Measurements from ENCODE around the gene CCDC14. TPM values are rescaled to one million over a fixed set of nuclear protein-coding genes. Genes with fewer than 3 reads are reported as not detected.

Gene CCDC14
- total RNA-seq, 1 donor from 2014 or later: 41.4 TPM

- DNase-seq (ENCODE audit: low read depth): no peak
- no peak overlapping the region for H3K4me3 ChIP-seq (ENCODE audit: low read depth, low read length)
- TF ChIP-seq CTCF (conservative IDR thresholded peaks at IDR 0.05; ENCODE audit: low read depth, low read length): no peak
Observed at GRCh38 chr3:123878807-123879206, 82.2 kb downstream of the CCDC14 start.

- no peak for DNase-seq (ENCODE audit: low read depth)
- no peak for TF ChIP-seq CTCF (conservative IDR thresholded peaks at IDR 0.05; ENCODE audit: low read depth, low read length)
- no peak overlapping the region for H3K4me3 ChIP-seq (ENCODE audit: low read depth, low read length)
Observed at GRCh38 chr3:123877965-123878364, 83.1 kb downstream of the CCDC14 start.

- no peak overlapping the region for H3K4me3 ChIP-seq (ENCODE audit: low read depth, low read length)
- no peak for DNase-seq (ENCODE audit: low read depth)
- no peak for TF ChIP-seq CTCF (conservative IDR thresholded peaks at IDR 0.05; ENCODE audit: low read depth, low read length)
Observed at GRCh38 chr3:123877466-123877865, 83.6 kb downstream of the CCDC14 start.

GRCh38 chr3:123876858-123877257, 84.2 kb downstream of the CCDC14 start:
- no peak for DNase-seq (ENCODE audit: low read depth)
- H3K4me3 ChIP-seq (ENCODE audit: low read depth, low read length): no peak overlapping the region
- peak; percentile 55 for TF ChIP-seq CTCF (conservative IDR thresholded peaks at IDR 0.05; ENCODE audit: low read depth, low read length)

- TF ChIP-seq CTCF (conservative IDR thresholded peaks at IDR 0.05; ENCODE audit: low read depth, low read length): no peak
- peak; percentile 54 for DNase-seq (ENCODE audit: low read depth)
- no peak overlapping the region for H3K4me3 ChIP-seq (ENCODE audit: low read depth, low read length)
Observed at GRCh38 chr3:123872621-123873020, 88.4 kb downstream of the CCDC14 start.

- no peak overlapping the region for H3K4me3 ChIP-seq (ENCODE audit: low read depth, low read length)
- no peak for TF ChIP-seq CTCF (conservative IDR thresholded peaks at IDR 0.05; ENCODE audit: low read depth, low read length)
- peak; percentile 68 for DNase-seq (ENCODE audit: low read depth)
Observed at GRCh38 chr3:123871946-123872345, 89.1 kb downstream of the CCDC14 start.

GRCh38 chr3:123870033-123870432, 91.0 kb downstream of the CCDC14 start:
- TF ChIP-seq CTCF (conservative IDR thresholded peaks at IDR 0.05; ENCODE audit: low read depth, low read length): no peak
- DNase-seq (ENCODE audit: low read depth): peak; percentile 52
- H3K4me3 ChIP-seq (ENCODE audit: low read depth, low read length): no peak overlapping the region
